GM21528 (cell line): Measurements from ENCODE around the gene ZFAND3.
"Not testable (repeated sequence)": the region's sequence is repeated elsewhere in the genome, so short reads cannot be mapped to it uniquely, and the experiment has no call there.

Source experiments
- ATAC-seq: cut with Tn5 transposase; IDR thresholded peaks from one replicate; pipeline ENCODE4 v1.9.1; 2021; ENCODE audit warnings: mild to moderate bottlenecking, moderate library complexity; ENCODE audit not compliant: unreplicated experiment, low FRiP score

Gene ZFAND3

GRCh38 chr6:37988696-37989095 lies 169.2 kb downstream of the ZFAND3 start:
- ATAC-seq: no peak

DNA sequence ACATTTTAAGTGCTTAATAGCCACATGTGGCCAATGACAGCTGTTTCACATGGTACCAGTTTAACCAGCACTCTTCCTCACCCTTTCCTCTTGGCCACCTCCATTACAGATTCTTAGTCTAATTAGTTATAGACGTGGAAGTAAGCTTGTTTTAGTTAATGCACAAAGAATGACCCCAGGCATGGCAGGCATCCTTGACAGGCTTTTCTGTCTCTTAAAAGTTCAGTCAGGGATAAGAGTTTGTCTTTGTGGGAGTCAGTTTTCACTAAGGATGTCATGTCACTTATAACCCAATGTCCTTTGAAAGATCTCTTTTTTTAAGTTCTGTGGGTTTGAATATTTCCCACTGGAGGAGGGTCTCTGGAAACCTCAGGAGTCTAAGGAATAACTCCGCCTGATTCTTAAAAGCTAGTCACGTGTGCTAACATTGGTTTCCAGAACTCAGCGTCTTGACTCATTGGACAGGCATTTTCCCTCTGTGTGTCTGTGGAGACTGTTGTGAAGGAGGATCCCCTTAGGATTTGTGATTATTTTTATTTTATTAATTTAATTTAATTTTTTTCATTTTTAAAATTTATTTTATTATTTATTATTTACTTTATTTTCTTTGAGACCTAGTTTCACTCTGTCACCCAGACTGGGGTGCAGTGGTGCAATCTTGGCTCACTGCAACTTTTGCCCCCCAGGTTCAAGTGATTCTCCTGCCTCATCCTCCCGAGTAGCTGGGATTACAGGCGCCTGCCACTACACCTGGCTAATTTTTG lies 171.4 kb downstream of the ZFAND3 start:
- ATAC-seq: no peak

- ATAC-seq: no peak
Measured at GRCh38 chr6:37992749-37993148, 173.2 kb downstream of the ZFAND3 start.

- ATAC-seq: not testable (repeated sequence)
Measured at GRCh38 chr6:37993194-37993593, 173.7 kb downstream of the ZFAND3 start.

GRCh38 chr6:37993596-37993995 lies 174.1 kb downstream of the ZFAND3 start:
- ATAC-seq: no peak

DNA sequence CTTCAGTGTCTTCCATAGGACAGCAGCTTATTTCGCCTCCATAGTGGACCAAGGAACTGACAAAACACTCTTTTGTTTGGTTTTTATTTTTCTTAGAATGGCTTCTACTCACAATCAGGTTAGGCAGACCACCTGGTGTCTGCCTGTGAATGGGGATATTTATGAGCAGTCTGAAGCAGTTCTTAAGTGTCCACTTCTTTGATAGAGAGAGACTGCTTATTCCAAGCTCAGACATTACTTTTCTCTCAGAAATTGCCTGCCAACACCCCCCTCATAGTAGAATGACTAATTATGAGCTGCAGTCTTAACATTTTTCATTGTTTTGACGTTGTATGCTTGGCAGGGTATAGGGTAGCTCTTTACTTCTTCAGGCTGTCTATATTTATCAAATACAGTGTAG lies 174.7 kb downstream of the ZFAND3 start:
- no peak for ATAC-seq

DNA sequence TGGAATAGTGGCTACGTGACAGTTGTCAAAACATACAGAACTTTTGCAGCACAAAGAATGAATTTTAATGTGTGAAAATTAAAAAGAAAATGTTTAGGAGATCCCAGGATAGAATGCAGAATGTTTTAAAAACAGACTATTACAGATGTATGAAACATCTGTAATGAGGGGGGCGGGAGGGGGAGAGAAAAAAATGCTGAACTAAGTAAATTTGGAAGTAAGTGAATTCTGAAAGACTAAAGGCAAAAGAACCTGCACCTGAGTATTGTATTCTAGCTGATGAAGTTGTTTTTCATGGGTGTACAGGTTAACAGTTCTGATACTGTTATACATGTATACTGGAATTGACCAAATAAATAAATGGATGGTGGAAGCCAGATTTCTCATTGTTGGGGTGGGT lies 178.8 kb downstream of the ZFAND3 start:
- no peak for ATAC-seq

- ATAC-seq: no peak
Measured at GRCh38 chr6:38001386-38001785, 181.9 kb downstream of the ZFAND3 start.

- ATAC-seq: no peak
Measured at GRCh38 chr6:38004908-38005307, 185.4 kb downstream of the ZFAND3 start.

DNA sequence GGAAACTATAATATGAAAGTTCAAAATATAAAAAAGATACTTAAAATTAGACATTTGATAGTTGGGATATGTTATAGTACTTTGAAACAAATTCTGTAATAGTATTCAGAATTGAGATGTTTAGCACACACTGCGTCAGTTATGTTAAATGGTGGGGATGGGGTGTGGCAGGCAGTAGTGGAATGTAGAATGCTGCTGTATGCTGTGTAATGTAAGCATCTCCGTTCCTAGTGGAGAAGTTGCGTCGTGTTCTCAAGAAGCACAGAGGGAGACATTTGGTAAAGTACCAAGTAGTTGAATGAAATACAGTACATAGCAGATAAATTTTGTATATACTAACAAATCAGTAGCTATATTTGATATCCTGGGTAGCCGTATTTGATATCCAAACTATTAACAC lies 192.4 kb downstream of the ZFAND3 start:
- ATAC-seq: no peak

- ATAC-seq: no peak
Measured at GRCh38 chr6:38012573-38012972, 193.0 kb downstream of the ZFAND3 start.

GRCh38 chr6:38015341-38015740 lies 195.8 kb downstream of the ZFAND3 start:
- ATAC-seq: no peak

DNA sequence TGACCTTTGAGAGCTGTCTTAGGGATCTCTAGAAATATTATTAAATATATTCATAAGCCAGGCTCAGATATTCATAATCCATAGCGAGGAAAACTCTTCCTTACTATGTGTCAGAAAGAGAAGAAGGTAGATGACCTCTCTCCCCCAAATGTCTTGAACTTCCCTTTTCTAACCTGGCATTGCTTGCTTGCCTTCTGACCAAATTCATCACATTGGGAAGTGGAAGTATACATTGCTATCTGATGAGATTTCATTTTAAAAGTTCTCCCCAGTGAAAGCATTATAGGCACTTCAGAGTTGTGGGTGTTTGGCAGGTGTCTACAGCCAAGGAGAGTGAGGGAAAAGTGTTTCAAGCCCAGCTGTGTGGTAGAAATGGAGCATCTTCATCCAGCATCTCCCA lies 197.3 kb downstream of the ZFAND3 start:
- no peak for ATAC-seq

DNA sequence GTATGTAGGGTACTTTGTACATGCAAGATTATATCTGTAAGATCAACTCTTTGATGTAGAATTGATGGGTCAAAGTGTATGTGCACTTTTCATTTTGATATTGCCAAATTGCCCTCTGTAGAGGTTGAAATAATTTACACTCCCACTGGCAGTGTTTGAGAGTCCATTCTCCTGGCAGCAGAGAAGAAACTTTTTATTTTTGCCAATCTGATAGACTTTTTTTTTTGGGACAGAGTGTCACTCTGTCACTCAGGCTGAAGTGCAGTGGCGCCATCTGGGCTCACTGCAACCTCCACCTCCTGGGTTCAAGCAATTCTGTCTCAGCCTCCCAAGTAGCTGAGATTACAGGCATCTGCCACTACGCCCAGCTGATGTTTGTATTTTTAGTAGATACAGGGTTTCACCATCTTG lies 199.2 kb downstream of the ZFAND3 start:
- ATAC-seq: no peak

- no peak for ATAC-seq
Measured at GRCh38 chr6:38020593-38020992, 201.1 kb downstream of the ZFAND3 start.

- ATAC-seq: no peak
Measured at GRCh38 chr6:38021029-38021428, 201.5 kb downstream of the ZFAND3 start.

- ATAC-seq: no peak
Measured at GRCh38 chr6:38021571-38021970, 202.0 kb downstream of the ZFAND3 start.

DNA sequence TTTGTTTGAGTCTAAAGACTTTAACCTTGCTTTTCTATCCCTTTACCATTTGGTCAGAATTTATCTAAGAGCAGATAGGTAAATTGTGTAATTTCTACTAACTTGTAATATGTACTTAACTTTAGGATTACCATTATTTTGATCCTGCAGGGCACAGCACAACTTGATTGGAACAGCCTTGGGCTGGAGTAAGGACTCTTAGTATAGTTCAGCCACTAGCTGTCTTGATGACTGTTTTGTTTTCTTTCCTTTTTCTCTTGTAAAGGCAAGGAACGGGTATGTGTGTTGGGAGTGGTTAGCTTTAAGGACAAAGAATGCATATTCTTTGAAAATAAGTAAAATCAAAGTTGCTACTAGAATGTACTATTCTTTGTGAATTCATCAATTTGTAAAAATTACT lies 203.2 kb downstream of the ZFAND3 start:
- ATAC-seq: no peak

DNA sequence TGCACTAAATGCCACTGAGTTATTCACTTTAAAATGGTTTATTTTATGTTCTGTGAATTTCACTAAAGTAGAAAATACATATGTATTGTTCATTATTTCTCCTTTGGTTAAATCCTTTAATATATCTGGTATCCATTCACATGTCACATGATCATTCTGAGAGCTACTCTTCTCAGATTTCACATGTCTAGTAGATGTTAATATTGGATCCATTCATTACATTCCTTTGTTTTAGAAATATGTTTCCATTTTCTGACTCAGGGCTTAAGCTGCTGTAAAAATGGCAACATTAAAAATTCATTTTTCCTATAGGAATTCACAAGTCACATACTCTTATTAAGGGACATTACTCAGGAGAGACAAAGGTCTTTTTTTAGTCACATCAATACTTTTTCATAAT lies 205.4 kb downstream of the ZFAND3 start:
- ATAC-seq: no peak

GRCh38 chr6:38025451-38025850 lies 205.9 kb downstream of the ZFAND3 start:
- ATAC-seq: no peak

GRCh38 chr6:38027685-38028373 lies 208.3 kb downstream of the ZFAND3 start:
- ATAC-seq: no peak

GRCh38 chr6:38030380-38030779 lies 210.9 kb downstream of the ZFAND3 start:
- ATAC-seq: no peak
